ENCODE results near the gene OXTR.

The OXTR gene

DNA sequence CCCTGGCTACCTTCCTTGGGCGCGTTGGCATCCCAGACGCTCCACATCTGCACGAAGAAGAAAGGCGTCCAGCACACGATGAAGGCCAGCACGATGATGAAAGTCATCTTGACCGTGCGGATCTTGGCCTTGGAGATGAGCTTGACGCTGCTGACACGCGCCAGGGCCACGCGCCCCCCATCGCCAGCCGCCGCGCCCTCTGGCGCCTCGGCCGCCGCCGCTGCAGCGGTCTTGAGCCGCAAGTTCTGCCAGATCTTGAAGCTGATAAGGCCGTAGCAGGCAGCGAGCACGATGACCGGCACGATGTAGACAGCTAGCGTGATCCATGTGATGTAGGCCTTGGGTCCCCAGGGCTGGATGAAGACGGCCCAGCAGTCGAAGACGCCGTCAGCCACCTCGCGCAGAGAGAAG, 2.2 kb downstream of the OXTR start:
- no peak for DNase-seq (ENCODE audit: low read depth)

- no peak for DNase-seq (ENCODE audit: low read depth)
These were observed 3.3 kb downstream of the OXTR start for GRCh38 chr3:8766148-8766547.

- no peak for DNase-seq (ENCODE audit: low read depth)
These were observed 3.9 kb downstream of the OXTR start for GRCh38 chr3:8765528-8765927.

- DNase-seq (ENCODE audit: low read depth) = no peak
These were observed 4.9 kb downstream of the OXTR start for GRCh38 chr3:8764528-8764927.

- DNase-seq (ENCODE audit: low read depth) = no peak
These were observed 6.6 kb downstream of the OXTR start for GRCh38 chr3:8762607-8763377.

- DNase-seq (ENCODE audit: low read depth) = no peak
These were observed 7.5 kb downstream of the OXTR start for GRCh38 chr3:8761866-8762265.

DNA sequence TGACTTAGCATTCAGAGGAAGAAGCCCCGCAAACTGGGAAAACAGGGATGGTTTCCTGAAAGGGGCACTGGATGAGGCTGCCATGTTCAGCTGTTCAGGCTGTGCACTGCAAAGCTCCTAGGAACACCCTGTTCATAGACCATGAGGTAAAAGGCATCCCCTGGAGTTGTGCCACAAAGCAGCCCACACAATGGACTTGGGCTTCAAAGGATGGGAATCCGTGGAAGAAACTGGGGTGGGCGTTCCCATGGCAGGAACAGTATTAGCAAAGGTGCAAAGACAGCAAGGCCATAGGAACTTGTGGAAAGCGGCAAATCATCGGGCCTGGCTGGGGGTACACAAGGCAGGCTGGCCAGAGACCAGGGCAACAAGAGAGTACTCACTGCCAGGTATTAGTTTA, 8.9 kb downstream of the OXTR start:
- no peak for DNase-seq (ENCODE audit: low read depth)

GRCh38 chr3:8760091-8760490, 9.3 kb downstream of the OXTR start:
- DNase-seq (ENCODE audit: low read depth) = no peak

DNA sequence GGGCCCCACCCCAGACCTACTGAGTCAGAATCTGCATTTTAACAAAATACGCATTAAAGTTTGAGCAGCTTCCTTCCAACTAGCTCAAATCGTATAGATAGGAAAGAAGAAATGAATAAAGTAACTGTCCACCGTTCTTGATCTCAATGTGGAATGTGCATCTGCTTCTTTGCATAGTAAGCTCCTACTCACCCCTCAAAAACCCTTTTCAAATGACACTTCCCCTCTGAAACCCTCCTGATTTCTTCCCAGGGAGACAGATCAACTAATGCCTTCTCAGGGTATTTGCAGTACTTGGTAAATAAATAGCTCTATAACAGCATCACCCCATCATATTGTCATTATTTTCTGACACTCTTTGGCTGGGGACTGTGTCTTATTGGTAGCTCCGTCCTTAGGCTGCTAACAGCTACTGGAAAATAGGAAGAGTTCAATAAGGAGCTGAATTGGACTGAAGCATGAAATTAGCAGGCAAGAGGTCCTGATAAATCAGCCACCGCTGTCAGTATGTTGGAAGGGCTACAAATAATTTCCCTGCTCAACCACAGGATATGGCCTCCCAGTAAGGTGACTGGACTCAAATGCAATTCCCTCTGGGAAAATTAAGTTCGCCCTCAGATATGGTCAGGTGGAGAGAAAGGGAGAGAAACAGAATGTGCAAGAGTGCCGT, 10.2 kb downstream of the OXTR start:
- no peak for DNase-seq (ENCODE audit: low read depth)

DNA sequence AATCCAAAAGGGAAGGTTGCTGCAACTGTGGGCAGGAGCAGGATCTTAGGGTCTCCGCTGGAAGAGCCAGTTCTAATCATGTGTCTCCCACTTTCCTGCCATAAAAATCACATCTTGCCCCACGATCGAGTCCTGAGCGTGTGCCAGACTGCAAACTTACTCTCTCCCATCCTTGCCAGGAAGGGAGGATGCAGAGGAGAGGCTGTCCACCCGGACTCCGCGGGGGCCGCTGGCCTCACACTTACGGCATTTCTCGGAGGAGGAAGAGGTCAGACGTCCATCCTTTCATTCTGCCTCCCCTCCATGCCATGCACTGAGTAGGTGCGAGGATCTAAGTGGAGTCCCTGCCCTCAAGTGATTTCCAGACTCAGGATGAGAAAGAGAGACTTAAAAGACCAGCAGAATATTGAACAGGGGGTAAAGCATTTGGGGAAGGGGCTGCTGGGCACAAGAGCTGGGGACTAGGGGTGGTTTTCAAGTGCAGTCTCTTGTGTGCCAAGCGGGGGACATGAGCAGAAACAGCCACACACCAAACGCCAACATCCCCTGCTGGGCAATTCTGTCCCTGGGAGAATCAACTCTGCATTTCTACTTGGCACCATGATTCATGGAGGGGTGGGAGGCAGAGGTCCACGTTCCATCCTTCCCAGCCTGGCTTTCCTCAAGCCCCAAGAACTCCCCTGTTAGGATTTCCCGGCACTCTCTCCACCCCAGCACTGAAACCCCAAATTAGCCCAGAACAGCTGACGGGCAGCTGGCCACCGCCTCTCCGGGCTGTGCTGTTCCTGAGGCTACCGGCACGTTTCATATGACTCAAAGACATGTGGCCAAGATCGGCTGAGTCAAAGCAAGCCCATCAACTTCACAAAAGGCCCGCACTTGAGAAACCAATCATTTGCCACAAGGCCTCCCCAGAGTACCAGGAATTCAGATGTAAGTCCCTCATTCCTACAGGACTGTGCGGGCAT, 11.6 kb downstream of the OXTR start:
- peak; percentile 46 for DNase-seq (ENCODE audit: low read depth)

GRCh38 chr3:8756671-8757070, 12.7 kb downstream of the OXTR start:
- no peak for DNase-seq (ENCODE audit: low read depth)

DNA sequence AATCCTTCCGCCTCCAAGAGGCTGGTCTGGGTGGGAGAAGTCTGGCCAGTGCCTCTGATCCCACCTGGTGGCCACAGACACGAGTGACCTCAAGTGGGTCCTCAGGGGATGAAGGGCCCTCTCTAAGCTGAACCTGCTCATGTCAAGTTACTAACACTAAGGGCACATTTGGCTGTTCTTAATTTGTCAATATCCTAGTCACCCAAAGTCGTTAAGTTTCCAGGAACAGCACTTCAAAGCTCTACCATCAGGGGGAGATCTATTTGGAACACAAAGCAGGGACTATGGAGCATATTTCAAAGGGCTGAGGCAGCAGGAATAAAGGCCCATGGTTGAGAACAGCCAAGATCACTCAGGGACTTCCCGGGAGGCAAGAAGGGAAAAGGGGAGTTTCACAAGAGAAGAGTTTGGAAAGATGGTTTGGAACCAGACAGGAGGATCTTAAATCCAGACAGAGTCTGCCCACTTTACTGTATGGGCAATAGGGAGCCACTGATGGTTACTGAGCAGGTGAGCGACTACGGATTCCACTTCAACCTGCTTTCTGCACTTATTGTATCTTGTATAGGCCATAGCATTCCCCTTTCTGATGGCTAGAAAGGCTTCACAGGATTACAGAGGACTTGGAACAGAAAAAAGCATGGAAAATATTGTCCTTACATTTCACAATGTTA, 13.7 kb downstream of the OXTR start:
- DNase-seq (ENCODE audit: low read depth) = no peak

DNA sequence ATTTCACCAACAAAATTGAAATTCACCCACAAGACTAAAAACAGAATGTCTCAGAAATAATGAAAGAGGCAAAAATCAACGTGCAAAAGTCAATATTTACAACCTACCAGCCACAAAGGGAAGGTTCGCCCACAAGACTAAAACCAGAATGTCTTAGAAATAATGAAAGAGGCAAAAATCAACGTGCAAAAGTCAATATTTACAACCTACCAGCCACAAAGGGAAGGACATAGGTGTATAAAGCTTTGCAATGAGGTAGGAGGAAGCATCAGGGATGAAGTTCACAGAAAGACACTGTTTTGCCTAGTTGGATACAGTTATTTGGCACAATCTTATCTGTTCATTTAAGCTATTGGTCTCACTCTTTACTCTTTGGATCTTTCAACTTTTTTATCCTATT, 14.3 kb downstream of the OXTR start:
- DNase-seq (ENCODE audit: low read depth) = no peak

- DNase-seq (ENCODE audit: low read depth) = no peak
These were observed 16.6 kb downstream of the OXTR start for GRCh38 chr3:8752832-8753231.

- DNase-seq (ENCODE audit: low read depth) = no peak
These were observed 20.1 kb downstream of the OXTR start for GRCh38 chr3:8749316-8749715.

DNA sequence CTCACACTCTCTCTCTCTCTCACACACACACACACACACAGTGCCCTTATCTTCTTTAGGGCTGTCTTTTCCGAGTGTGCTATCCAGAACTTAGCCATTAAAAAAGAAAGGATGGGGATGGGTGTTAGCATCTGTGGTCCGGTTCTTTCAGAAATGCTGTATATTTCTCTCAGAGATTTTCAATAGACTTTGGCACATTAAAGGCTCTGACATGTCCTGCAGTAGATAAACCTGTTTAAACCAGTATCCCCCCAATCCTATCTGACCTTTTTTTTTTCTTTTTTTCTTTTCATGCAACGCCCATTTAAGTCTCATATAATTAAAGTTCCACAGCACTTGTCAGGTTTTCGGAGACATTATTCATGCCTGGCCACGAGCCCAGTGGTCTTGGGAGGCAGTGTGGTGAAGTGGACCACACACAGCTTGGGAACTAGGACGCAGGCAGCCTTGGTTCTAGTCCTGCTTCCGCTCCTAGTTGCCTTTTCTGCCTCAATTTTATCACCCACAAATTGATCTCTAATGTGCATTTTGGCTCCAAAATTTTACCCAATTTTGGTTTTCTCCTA, 22.6 kb downstream of the OXTR start:
- no peak for DNase-seq (ENCODE audit: low read depth)

GRCh38 chr3:8745619-8746370, 23.6 kb downstream of the OXTR start:
- no peak for DNase-seq (ENCODE audit: low read depth)

- DNase-seq (ENCODE audit: low read depth) = no peak
These were observed 25.5 kb downstream of the OXTR start for GRCh38 chr3:8743911-8744310.

GRCh38 chr3:8743021-8743601, 26.3 kb downstream of the OXTR start:
- DNase-seq (ENCODE audit: low read depth) = peak; percentile 38

DNA sequence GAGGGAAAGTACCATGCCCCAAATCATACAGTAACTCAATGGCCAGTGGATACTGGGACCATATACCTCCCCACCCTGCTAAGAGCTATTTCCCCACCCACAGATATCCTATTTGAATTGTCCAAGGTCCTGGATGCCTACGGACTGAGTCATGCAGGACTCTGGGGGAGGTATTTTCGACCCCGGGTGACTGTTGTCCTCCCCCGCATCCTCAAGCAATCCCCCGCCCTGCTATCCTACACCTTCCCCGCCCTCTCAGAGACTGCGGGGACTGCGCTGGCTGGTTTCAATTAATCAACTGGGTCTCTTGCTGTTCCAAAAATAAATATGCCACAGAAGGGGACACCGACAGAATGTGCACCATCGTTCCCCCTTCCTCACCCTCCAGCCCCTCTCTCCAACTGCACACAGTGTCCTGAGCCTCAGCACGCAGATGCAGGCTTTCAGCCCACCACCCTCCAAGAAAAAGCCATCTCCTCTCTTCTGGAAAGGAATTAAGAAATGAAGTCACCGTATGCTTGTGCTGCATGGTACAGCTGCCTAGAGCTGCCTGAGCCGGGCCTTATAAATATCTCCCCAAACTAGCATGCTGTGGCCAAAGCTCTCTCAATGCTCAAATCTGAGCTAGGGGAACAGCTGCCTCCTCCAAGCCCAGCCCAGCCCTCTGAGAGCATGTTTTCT, 27.7 kb downstream of the OXTR start:
- DNase-seq (ENCODE audit: low read depth) = peak; percentile 57

Measured in fibroblast of gingiva (primary cell).